ENCODE data around the gene TMEM144.

TMEM144 gene

DNA sequence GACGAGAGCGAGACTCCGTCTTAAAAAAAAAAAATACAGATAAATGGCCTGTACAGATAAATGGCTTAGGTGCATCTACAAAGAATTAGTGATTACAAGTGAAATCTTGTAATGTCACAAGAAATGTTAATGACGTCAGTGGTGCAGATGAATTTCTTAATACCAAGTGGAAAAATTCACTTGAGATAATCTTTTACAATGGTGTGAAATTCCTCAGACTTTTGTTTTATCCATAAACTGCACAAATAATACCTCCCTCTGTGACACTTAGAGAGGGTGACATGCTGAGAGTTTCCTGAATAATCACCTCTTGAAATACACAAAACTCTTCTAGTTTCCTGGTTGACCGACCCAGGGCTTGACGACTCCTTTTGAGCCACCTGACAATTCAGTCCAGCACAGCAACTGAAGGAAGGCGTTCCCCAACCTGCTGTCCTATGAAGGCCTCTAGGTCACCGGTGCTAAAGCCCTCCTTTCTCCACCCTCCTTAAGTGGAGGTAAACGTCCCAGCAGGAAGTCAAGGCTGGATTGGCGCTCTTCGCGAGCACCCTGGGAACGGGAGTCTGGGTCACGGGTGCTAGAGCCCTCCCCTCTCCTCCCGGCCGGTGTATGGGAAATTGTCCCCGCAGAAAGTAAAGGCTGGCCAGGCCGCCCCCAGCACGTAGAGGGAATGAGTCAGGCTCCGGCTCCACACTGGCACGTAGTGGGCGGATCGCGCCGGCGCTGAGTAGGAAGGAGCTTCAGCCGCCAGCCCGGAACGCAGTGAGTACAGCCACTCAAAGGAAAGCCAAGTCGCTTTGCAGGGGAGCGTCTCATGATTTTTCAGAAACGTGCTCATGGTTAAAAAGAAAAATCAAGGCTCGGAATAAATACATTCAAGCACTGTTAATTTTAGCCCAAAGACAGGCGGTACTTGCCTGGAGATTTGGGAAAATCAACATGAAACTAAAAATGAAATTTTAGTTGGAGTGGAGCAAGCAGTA is at the start of gene TMEM144:
TSS of gene TMEM144 (plus strand) at position 662 of the 983 bp plus-strand sequence. CDS start 2,182 bp downstream, outside the sequence.
- DNase-seq, result peak; percentile 79

DNA sequence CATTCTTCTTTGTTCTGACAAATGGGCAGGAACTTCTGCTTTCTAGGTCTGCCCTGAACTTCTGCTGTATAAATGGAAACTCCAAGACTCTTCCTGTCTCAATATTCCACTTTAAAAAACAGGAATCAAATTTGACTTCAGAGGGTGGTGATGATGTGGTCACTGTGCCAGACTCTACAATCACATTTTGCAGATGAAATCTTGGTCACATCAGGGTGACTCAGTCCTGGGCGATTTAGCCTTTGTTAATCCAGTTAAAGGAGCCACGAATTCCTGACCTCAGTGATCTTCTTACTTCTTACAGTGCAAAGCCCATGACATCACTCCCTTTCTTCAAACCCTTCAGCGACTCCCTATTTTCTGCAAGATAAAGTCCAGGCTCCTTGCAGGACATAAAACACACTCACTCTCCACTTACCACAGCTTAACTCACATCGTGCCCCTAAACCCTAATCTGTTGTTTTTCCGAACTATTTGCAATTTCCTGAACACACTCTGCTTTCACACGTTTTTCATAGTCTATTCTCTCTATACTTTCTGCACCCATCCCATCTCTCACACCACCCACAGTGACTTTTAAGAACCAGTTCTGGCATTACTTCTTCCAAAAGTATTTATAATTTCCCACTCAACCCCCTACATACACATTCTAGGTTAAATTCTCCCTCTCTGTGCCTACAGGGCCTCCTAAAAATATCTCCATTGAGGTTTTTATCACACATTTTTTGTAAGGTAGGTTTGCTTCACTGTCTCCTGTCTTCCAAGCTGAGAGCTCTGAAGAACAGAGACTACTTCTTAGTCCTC is 48.5 kb upstream of the TMEM144 start:
- no peak for DNase-seq

- DNase-seq, result no peak
Observed at GRCh38 chr4:158162631-158163030, 47.7 kb upstream of the TMEM144 start.

DNA sequence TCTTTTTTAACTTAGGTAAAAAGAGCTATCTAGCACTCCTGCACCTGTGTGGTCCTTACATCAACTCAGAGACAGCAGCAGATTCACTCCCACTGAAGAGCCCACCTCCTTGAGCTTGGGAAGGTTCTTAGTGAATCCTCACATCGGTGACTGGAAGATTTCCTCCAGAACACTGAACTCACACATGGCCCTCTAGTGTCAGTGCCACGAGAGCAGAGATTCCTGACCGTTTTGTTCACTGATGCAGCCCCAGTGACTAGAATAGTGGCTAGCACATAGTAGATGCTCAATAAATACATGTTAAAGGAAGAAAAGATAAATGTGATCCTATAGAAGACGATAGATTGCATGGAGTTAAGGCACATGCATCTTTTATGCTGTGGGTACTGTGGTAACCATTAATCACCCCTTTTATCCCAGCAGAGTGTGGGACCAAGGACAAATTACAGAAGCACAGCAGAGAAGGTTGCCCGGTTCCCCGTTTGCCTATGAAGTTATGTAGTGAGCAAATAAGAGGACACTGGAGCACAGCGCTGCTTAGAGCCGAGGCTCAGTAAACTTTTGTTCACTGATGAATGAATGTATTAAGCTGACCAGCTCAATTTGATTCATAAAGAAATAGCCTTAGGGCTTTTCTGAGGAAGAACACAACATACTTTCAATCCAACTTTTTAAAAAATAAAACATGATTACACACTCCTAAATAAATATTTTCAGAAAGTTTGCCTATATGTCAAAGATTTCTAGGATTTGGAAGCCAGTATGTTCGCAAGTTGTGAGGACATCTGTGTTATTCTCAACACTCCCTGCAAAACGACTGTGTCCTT is 46.1 kb upstream of the TMEM144 start:
- DNase-seq, result no peak

DNA sequence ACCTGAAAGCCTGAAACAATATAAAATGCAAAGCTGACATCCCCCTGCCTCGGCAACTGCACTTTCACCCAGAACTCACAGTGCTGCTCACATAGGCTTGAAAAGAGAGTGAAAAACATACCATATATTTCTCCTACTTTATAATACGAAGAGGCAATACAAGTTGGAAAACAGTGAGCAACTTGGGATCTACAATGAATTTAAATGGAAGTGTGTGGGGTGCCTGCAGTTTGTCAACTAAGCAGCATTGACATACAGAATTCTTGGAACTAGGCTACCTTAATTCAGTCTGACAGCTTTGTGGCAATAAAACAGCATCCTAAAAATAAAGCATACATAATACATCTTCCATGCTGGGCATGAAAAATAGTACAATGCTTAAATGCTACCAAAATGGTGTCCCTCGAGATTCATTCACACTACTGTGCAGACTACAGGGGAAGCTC is 45.5 kb upstream of the TMEM144 start:
- DNase-seq, result no peak

DNA sequence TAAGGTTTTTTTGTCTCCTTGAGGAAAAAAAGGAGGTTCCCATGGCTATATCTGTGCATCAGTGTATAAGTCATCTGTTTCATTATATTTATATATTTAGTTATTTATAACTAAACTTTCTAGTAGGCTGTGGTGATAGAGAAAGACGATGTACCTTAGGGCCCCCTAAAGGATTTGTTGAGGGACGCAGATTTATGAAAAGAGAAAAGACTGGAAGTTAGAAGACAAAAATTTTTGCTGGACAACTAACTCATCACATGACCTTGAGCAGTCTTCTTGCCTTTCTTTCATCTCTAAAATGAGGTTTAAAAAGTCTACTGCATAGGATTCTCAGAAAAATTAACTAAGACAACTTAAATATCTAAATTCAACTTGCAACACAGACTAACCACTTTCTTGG is 43.6 kb upstream of the TMEM144 start:
- no peak for DNase-seq

GRCh38 chr4:158168606-158169005 is 41.7 kb upstream of the TMEM144 start:
- no peak for DNase-seq

DNA sequence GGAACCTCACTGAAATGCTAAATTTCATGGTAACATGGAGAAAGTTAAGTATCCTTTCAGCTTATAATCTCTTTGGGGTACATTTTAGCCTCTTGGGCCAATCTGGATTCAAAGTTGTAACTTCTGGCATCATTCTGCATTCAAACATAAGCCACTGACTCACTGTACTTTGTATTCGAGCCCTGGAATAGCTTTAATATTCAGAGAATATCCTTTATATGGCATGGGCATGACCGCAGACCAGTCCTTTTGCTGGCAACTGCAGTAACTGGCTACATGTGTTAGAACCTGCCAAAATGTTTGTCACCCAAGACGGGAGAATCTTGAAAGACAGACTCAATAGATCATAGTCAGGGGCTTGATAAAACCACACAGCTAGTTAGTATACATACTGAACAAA is 40.8 kb upstream of the TMEM144 start:
- no peak for DNase-seq

DNA sequence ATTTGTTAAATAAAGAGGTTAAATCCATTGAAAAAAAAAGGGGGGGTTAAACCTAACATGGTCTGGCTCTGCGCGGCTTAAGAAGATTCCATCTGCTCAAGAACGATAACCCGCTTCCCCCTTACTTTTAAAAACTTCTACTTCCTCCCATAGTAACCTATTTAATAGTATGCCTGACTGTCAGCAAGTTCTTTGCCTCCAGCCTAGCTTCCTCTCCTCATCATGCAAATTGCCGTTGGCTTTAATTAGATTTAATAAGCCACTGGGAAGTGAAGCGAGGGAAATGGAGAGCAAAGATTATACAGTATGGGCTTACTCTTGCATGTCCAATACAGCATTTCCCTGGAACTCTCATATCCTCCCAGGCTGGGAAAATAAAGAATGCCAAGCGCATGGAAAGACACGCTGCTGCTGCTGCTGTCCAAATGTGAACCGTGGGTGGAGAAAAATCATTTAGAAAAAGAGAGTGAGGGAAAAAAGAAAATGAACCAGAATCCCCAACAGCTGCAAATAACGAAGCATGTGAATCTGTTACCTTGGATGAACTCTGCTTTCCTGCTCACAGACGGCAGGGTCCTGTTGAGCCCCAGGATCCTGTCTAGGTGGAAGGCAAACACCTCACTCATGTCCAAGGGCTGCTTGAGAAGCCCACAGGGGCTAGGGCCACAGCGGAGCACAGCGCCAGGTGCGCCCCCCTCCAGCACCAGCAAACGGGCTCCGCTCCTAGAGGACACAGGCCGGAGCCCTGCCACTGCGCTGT is 40.2 kb upstream of the TMEM144 start:
- no peak for DNase-seq

DNA sequence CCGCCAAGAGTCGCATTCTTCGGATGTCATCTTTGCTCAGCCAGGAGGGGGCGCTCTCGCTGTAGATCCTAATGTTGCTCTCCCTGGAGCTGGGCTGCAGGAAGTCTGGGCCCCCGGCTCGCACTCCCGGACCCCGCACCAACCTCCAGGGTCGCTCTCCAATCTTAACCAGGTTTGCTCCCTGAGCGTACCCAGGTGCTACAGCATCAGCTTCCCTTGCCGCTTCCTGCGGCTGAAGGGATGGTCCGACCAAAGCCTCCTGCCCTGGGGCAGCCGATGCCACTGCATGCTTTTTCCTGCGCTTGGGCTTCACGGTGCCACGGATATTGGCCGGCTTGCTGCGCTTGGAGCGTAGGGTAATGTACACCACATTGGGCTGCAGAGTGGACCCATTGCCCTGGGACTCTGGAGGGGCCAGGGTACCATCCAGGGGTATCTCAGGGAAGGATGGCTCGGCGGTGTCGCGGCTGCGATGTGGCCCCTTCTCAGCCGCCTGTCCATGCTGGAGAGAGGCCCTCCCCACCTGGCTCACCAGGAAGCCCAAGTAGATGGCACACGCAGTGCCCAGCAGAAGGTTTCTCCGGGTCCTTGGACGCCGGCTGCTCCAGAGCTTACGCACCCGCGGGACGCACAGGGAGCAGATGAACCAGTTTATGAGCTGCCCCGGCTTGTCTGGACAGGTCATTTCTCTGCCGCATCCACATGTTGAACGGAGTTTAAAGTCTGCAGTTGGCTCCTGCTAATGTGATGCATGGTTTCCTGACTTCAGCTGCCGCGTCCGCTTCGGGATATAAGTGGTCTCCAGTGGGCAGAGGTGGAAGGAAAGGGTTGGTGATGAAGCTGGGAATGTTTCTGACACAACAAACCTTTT is 39.4 kb upstream of the TMEM144 start:
- DNase-seq, result no peak

GRCh38 chr4:158172261-158173258 is 37.7 kb upstream of the TMEM144 start, which contains the start of gene GASK1B:
Gene GASK1B, minus strand, starts transcription at chr4:158173025. Its CDS starts 1,650 bp downstream, at chr4:158171375.
- DNase-seq, result no peak

DNA sequence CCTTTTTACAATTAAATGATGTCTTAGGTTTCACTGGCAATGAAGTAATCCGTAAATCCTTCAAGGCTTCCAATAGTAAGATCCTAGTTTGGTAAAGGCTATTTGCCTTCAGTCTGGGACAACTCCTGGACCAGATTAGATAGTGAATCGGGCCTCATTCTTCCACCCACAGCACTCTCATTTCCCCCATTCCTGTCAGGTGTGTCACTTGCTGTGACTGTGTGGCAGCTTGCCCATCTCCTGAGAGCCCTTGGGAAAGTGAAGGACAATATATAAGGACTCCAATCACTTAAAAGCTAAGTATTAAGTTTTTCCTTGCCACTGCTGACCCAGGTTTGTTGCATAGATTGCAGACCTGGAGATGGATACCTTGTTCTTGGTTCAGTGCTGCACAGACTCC is 34.2 kb upstream of the TMEM144 start:
- DNase-seq, result no peak

DNA sequence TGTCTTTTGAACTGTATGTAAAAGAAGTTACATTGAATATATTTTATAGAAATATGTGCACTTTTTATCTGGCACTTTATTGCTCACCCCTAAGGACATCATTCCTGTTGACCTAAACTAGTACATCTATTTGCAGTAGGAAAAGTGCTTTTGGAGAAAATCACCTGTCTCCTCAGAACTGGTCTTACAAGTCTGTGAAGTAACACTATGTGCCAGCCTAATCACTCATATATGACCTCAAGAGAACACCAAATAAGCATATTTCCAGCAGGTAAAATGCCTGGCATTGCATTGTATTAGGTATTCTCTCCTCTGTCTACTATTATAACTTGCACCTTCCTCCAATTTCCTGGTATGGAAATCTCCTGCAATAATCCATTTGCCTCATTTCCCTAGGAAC is 33.5 kb upstream of the TMEM144 start:
- DNase-seq, result no peak

GRCh38 chr4:158179465-158179864 is 30.8 kb upstream of the TMEM144 start:
- no peak for DNase-seq

DNA sequence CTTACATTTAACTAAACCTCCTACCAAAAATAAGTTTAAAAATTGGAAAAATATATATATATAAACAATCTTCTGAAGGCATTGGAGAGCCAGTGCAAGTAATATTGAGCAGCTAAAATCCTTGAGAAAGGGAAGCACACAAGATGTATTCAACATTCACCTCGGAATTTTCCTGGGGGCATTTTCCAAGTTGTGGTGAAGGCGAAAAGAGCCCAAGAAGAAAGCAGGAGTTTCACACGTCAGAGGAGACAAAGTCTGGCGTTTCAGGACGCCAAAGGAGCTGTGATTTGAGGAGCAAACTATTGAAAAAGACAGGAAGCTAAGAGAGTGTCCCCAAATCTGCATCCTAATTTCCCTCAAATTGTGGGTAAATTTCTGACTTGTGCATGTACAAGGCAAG is 28.4 kb upstream of the TMEM144 start:
- DNase-seq, result no peak

DNA sequence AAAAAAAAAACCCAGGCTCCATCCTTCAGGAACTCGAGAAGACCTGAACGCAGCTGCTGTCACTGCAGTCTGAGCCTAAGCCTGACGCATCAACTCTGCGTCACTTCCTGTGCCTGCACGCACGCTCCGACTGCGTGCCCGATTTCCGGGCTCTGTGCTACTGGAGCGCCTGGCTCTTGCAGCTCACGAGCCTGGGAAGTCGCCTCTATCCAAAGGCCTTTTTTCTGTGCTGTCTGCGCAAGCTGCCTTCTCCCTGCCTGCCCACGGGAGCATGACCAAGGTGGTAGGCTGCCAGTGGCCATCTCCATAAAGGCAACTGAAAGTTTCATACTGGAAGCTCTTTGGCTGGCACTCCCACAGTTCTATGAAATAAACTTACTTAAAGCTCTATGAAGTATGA is 27.6 kb upstream of the TMEM144 start:
- no peak for DNase-seq

DNA sequence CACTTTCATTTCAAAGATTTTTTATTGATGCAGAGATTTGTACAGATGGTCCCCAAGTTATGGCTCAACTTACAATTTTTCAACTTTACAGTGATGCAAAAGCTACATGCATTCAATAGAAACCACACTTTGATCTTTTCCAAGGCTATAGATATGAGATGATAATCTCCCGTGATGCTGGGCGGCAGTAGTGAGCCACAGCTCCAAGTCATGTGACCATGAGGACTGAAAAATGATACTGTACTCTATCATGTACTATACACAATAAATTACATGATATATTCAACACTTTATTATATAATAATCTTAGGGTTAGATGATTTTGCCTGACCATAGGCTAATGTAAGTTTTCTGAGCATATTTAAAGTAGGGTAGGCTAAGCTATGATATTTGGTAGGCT is 23.5 kb upstream of the TMEM144 start:
- DNase-seq, result no peak

GRCh38 chr4:158189422-158189821 is 20.9 kb upstream of the TMEM144 start:
- DNase-seq, result no peak

- DNase-seq, result no peak
Observed at GRCh38 chr4:158190718-158191117, 19.6 kb upstream of the TMEM144 start.

Data from GF-D8 (cell line).